WTC11 (cell line): ENCODE measurements around the gene FBXO31. TPM values are rescaled to one million over a fixed set of nuclear protein-coding genes. Genes with fewer than 3 reads are reported as not detected.

Source experiments
- ATAC-seq: fragments of 200-7000 bp; cut with Tn5 transposase; 2 replicates; pipeline ENCODE4 v1.10.0; 2021; ENCODE audit warnings: mild to moderate bottlenecking, moderate library complexity
- CTCF ChIA-PET: fragments of 300-600 bp; sonication (Branson Sonifier 250); formaldehyde crosslinking; loops from one replicate; lab custom pipeline; 2021; ENCODE audit warnings: antibody characterized with exemption; lab: Charles Lee
- POLR2A ChIA-PET: fragments of 350-600 bp; sonication (Branson Sonifier 250); formaldehyde crosslinking; loops from one replicate; lab custom pipeline; 2021; ENCODE audit warnings: antibody characterized with exemption; lab: Charles Lee
- DNase-seq: peaks from one replicate; pipeline ENCODE4 v3.0.0; 2021; ENCODE audit warnings: low spot score
- H3K27ac Mint-ChIP-seq: 2 replicates; pipeline ENCODE4 v1.8.0; 2021; ENCODE audit warnings: mixed read lengths
- H3K27me3 Mint-ChIP-seq: 2 replicates; pipeline ENCODE4 v1.8.0; 2021; ENCODE audit warnings: low read depth, mild to moderate bottlenecking, moderate library complexity, mixed read lengths
- H3K36me3 Mint-ChIP-seq: 2 replicates; pipeline ENCODE4 v1.8.0; 2021; ENCODE audit warnings: mixed read lengths
- H3K4me1 Mint-ChIP-seq: 2 replicates; pipeline ENCODE4 v1.8.0; 2022; ENCODE audit warnings: mixed read lengths
- H3K4me3 Mint-ChIP-seq: 2 replicates; pipeline ENCODE4 v1.8.0; 2021; ENCODE audit warnings: mild to moderate bottlenecking, moderate library complexity, mixed read lengths
- H3K9me3 Mint-ChIP-seq: 2 replicates; pipeline ENCODE4 v1.8.0; 2021; ENCODE audit warnings: mixed read lengths
- CDX4 ChIP-seq: fragments of 250-450 bp; sonication (Bioruptor Pico); IDR thresholded peaks from 2 replicates; pipeline ENCODE4 v1.9.0; 2021; ENCODE audit warnings: moderate library complexity, mild to moderate bottlenecking, inconsistent platforms, borderline replicate concordance
- ERG ChIP-seq: fragments of 250-450 bp; sonication (Bioruptor Pico); IDR thresholded peaks from 2 replicates; pipeline ENCODE4 v1.8.0; 2021; ENCODE audit warnings: mild to moderate bottlenecking
- ESRRA ChIP-seq: sonication (generic); formaldehyde crosslinking; IDR thresholded peaks from 2 replicates; pipeline ENCODE4 v1.8.1; 2022; ENCODE audit warnings: mild to moderate bottlenecking, missing genetic modification reagents, borderline replicate concordance
- FOXJ3 ChIP-seq: sonication (generic); formaldehyde crosslinking; IDR thresholded peaks from 2 replicates; pipeline ENCODE4 v1.9.0; 2021; ENCODE audit warnings: missing genetic modification reagents, mild to moderate bottlenecking, borderline replicate concordance
- FOXP1 ChIP-seq: sonication (generic); formaldehyde crosslinking; IDR thresholded peaks from 2 replicates; pipeline ENCODE4 v1.8.0; 2022; ENCODE audit warnings: missing genetic modification reagents, mild to moderate bottlenecking, moderate library complexity, borderline replicate concordance
- JUN ChIP-seq: sonication (generic); formaldehyde crosslinking; IDR thresholded peaks from 2 replicates; pipeline ENCODE4 v1.8.0; 2023; ENCODE audit warnings: mild to moderate bottlenecking, missing genetic modification reagents
- NFATC4 ChIP-seq: fragments of 250-450 bp; sonication (Bioruptor Pico); IDR thresholded peaks from 2 replicates; pipeline ENCODE4 v1.9.0; 2021; ENCODE audit warnings: mild to moderate bottlenecking
- NFYB ChIP-seq: sonication (generic); formaldehyde crosslinking; conservative IDR thresholded peaks from 2 replicates; pipeline ENCODE4 v1.8.0; 2022; ENCODE audit warnings: low read depth, missing genetic modification reagents
- NR1H2 ChIP-seq: sonication (generic); formaldehyde crosslinking; IDR thresholded peaks from 2 replicates; pipeline ENCODE4 v1.9.0; 2021; ENCODE audit warnings: mild to moderate bottlenecking, moderate library complexity, missing genetic modification reagents
- SP1 ChIP-seq: sonication (generic); formaldehyde crosslinking; conservative IDR thresholded peaks from 2 replicates; pipeline ENCODE4 v1.8.1; 2022; ENCODE audit warnings: missing genetic modification reagents
- TCF7 ChIP-seq: sonication (generic); formaldehyde crosslinking; IDR thresholded peaks from 2 replicates; pipeline ENCODE4 v1.8.0; 2022; ENCODE audit warnings: mild to moderate bottlenecking, low read depth, missing genetic modification reagents, moderate library complexity
- TEAD1 ChIP-seq: sonication (generic); formaldehyde crosslinking; IDR thresholded peaks from 2 replicates; pipeline ENCODE4 v1.8.0; 2022; ENCODE audit warnings: mild to moderate bottlenecking, missing genetic modification reagents
- TP53 ChIP-seq: sonication (generic); formaldehyde crosslinking; IDR thresholded peaks from 2 replicates; pipeline ENCODE4 v1.8.1; 2023; ENCODE audit warnings: mild to moderate bottlenecking, missing genetic modification reagents
- ZNF121 ChIP-seq: sonication (generic); formaldehyde crosslinking; IDR thresholded peaks from 2 replicates; pipeline ENCODE4 v1.8.0; 2023; ENCODE audit warnings: missing genetic modification reagents
- ZNF425 ChIP-seq: fragments of 250-450 bp; sonication (Bioruptor Pico); conservative IDR thresholded peaks from 2 replicates; pipeline ENCODE4 v1.9.0; 2021; ENCODE audit warnings: mild to moderate bottlenecking
- total RNA-seq: library from RNA; stranded (reverse); gene quantifications from 3 replicates; pipeline ENCODE4 v1.2.3, GENCODE V29; 2021
- TF ChIP-seq, protein P1 (sequence below): sonication (generic); formaldehyde crosslinking; IDR thresholded peaks from 2 replicates; pipeline ENCODE4 v1.8.1; 2023; ENCODE audit warnings: mild to moderate bottlenecking, missing genetic modification reagents, moderate library complexity
- TF ChIP-seq, protein P2 (sequence below): fragments of 200-600 bp; IDR thresholded peaks from 2 replicates; pipeline ENCODE4 v1.8.0; 2022; ENCODE audit warnings: antibody characterized with exemption
- TF ChIP-seq, protein P3 (sequence below): fragments of 250-450 bp; sonication (Bioruptor Pico); IDR thresholded peaks from 2 replicates; pipeline ENCODE4 v1.9.0; 2021; ENCODE audit warnings: mild to moderate bottlenecking
- TF ChIP-seq, protein P4 (sequence below): sonication (generic); formaldehyde crosslinking; IDR thresholded peaks from 2 replicates; pipeline ENCODE4 v1.8.0; 2022; ENCODE audit warnings: mild to moderate bottlenecking, missing genetic modification reagents
- TF ChIP-seq, protein P5 (sequence below): sonication (generic); formaldehyde crosslinking; IDR thresholded peaks from 2 replicates; pipeline ENCODE4 v1.8.0; 2023; ENCODE audit warnings: missing genetic modification reagents

FBXO31 gene
- total RNA-seq, 1 experiment from 2014 or later = 22.6 TPM

DNA sequence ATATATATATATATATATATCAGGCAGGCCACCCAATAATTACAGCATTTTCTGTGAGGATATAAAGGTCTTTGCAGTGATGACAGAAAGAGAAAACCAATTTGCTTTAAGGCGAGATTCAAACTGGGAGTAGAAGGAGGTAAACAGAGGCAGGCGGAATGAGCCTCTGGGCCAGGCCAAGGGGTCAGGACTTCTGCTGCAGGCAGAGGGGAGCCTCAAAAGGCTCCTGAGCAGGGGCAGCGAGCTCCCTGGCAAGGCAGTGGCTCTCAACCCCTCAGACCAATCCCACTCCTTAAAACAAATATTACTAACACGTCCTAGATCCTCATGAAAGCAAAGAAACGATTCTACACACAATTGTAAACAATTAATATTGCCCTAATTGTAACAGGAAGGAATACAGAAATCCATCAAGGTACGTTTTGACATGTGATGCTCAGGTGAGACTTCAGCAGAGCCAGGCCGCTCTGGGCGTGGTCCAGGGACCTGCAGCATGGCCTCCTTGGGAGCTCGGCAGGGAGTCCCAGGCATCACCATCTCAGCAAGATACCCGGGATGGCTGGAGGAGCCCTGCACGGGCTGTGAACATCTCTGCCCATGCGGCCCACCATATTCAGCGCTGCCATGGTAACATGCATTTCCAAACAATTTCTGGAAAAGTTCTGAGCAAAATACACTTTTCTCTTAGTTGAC is 18.4 kb downstream of the FBXO31 start:
- Mint-ChIP-seq H3K4me1 (peaks cover 17% of the 10 kb centered on the region), H3K9me3 (no peaks in the 10 kb centered on the region)

DNA sequence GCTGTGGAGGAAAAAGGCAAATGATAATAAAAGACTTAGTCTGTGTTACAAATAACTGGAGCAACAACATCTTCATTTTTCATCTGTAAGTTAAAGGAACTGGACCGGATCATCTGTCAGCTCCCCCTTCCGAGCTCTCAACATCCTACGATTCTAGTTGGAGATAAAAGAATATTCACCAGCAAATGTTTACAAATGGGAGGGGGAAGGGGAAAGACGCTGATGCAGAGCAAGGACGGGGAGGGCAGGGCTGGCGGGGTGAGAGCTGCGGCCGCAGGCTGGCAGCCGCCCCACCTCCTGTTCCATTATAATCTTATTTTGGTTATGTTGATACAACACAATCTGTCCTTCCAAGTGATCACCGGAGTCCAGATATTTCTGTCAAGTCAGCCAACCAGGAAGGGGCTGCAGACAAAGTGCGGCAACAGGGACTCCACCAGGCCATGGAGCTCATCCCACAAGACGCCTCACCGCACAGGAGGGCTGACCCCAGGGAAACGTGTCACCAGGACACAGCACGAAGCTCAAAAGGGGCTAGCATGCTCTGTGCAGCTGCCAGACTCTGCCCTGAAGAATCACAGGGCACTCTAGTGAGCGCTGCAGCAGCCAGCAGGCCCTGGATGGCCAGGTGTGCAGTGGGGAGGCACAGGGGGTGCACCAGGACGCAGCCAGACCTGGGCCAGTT is 19.7 kb downstream of the FBXO31 start:
- Mint-ChIP-seq H3K27me3 (no peaks in the 10 kb centered on the region), H3K4me1 (peaks cover 6% of the 10 kb centered on the region), H3K9me3 (no peaks in the 10 kb centered on the region), H3K4me3 (no peak overlapping the region), H3K27ac (peak overlapping the region; percentile 64), H3K36me3 (peaks cover 8% of the 10 kb centered on the region)
- ChIA-PET CTCF (interaction anchor here (0.9 to 1.5 kb wide), 2 partner anchors 30 to 66 kb away, joined by 3 to 4 read pairs; no protein-coding TSS in a partner anchor), POLR2A (no interaction called here)
- no peak for DNase-seq
- ATAC-seq = no peak
- no peak for TF ChIP-seq ERG
- TF ChIP-seq, protein P1, sequence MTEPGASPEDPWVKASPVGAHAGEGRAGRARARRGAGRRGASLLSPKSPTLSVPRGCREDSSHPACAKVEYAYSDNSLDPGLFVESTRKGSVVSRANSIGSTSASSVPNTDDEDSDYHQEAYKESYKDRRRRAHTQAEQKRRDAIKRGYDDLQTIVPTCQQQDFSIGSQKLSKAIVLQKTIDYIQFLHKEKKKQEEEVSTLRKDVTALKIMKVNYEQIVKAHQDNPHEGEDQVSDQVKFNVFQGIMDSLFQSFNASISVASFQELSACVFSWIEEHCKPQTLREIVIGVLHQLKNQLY = no peak
- TF ChIP-seq ZNF121 (CRISPR knock-in tag) = no peak
- TF ChIP-seq, protein P2, sequence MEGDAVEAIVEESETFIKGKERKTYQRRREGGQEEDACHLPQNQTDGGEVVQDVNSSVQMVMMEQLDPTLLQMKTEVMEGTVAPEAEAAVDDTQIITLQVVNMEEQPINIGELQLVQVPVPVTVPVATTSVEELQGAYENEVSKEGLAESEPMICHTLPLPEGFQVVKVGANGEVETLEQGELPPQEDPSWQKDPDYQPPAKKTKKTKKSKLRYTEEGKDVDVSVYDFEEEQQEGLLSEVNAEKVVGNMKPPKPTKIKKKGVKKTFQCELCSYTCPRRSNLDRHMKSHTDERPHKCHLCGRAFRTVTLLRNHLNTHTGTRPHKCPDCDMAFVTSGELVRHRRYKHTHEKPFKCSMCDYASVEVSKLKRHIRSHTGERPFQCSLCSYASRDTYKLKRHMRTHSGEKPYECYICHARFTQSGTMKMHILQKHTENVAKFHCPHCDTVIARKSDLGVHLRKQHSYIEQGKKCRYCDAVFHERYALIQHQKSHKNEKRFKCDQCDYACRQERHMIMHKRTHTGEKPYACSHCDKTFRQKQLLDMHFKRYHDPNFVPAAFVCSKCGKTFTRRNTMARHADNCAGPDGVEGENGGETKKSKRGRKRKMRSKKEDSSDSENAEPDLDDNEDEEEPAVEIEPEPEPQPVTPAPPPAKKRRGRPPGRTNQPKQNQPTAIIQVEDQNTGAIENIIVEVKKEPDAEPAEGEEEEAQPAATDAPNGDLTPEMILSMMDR = no peak
- TF ChIP-seq NFATC4 (CRISPR knock-in tag) = no peak
- TF ChIP-seq, protein P3, sequence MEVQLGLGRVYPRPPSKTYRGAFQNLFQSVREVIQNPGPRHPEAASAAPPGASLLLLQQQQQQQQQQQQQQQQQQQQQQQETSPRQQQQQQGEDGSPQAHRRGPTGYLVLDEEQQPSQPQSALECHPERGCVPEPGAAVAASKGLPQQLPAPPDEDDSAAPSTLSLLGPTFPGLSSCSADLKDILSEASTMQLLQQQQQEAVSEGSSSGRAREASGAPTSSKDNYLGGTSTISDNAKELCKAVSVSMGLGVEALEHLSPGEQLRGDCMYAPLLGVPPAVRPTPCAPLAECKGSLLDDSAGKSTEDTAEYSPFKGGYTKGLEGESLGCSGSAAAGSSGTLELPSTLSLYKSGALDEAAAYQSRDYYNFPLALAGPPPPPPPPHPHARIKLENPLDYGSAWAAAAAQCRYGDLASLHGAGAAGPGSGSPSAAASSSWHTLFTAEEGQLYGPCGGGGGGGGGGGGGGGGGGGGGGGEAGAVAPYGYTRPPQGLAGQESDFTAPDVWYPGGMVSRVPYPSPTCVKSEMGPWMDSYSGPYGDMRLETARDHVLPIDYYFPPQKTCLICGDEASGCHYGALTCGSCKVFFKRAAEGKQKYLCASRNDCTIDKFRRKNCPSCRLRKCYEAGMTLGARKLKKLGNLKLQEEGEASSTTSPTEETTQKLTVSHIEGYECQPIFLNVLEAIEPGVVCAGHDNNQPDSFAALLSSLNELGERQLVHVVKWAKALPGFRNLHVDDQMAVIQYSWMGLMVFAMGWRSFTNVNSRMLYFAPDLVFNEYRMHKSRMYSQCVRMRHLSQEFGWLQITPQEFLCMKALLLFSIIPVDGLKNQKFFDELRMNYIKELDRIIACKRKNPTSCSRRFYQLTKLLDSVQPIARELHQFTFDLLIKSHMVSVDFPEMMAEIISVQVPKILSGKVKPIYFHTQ (CRISPR knock-in tag) = no peak
- no peak for TF ChIP-seq TEAD1 (CRISPR knock-in tag)
- no peak for TF ChIP-seq CDX4 (CRISPR knock-in tag)
- no peak for TF ChIP-seq NFYB (CRISPR knock-in tag)
- TF ChIP-seq NR1H2 (CRISPR knock-in tag) = no peak
- no peak for TF ChIP-seq SP1 (CRISPR knock-in tag)

More for the DNA sequence above, 18.4 kb downstream of the FBXO31 start:
- no peak for ATAC-seq
- CTCF ChIA-PET = interaction anchor here (0.6 to 1.5 kb wide), 2 partner anchors 15 to 67 kb away, joined by 4 read pairs; no protein-coding TSS in a partner anchor
- Mint-ChIP-seq H3K27me3 (no peaks in the 10 kb centered on the region), H3K4me3 (no peak overlapping the region), H3K36me3 (peaks cover 2% of the 10 kb centered on the region; the same call in 1 of the 2 replicates), H3K27ac (no peak overlapping the region)
- POLR2A ChIA-PET = no interaction called here
- no peak for DNase-seq
- no peak for TF ChIP-seq TCF7
- no peak for TF ChIP-seq FOXJ3
- TF ChIP-seq, protein P4, sequence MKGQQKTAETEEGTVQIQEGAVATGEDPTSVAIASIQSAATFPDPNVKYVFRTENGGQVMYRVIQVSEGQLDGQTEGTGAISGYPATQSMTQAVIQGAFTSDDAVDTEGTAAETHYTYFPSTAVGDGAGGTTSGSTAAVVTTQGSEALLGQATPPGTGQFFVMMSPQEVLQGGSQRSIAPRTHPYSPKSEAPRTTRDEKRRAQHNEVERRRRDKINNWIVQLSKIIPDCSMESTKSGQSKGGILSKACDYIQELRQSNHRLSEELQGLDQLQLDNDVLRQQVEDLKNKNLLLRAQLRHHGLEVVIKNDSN (CRISPR knock-in tag) = no peak
- TF ChIP-seq FOXP1 (CRISPR knock-in tag) = no peak
- TF ChIP-seq, protein P5, sequence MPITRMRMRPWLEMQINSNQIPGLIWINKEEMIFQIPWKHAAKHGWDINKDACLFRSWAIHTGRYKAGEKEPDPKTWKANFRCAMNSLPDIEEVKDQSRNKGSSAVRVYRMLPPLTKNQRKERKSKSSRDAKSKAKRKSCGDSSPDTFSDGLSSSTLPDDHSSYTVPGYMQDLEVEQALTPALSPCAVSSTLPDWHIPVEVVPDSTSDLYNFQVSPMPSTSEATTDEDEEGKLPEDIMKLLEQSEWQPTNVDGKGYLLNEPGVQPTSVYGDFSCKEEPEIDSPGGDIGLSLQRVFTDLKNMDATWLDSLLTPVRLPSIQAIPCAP (CRISPR knock-in tag) = no peak
- no peak for TF ChIP-seq ZNF425 (CRISPR knock-in tag)
- TF ChIP-seq JUN (CRISPR knock-in tag) = no peak
- TF ChIP-seq CDX4 (CRISPR knock-in tag) = no peak
- TF ChIP-seq TP53 = no peak
- TF ChIP-seq ESRRA = no peak
